ENCODE measurements around the gene PRPSAP2. TPM values are rescaled to one million over a fixed set of nuclear protein-coding genes. Genes with fewer than 3 reads are reported as not detected.

Gene PRPSAP2
- total and polyA plus RNA-seq, 2 donors from 2014 or later, result 30.6 to 32.0 TPM

GRCh38 chr17:18978050-18978449 is 120.1 kb downstream of the PRPSAP2 start:
- Histone ChIP-seq H3K9ac (ENCODE audit: low read length in 3 of 3) (no peak overlapping the region), H3K4me1 (ENCODE audit: control insufficient read depth in 2 of 3, insufficient read depth in 2 of 3, low read depth in 1 of 3, low read length in 3 of 3) (peaks cover 0 to 11% (median 8%) of the 10 kb centered on the region in 3 donors), H3K36me3 (ENCODE audit: control insufficient read depth in 2 of 3, insufficient read depth in 3 of 3, low read length in 3 of 3) (peaks cover 0 to 2% (median 0%) of the 10 kb centered on the region in 3 donors), H3K27ac (ENCODE audit: low read depth in 2 of 2, low read length in 2 of 2) (no peak overlapping the region), H3K4me3 (ENCODE audit: low read length in 3 of 3) (no peak overlapping the region), H3K27me3 (ENCODE audit: control insufficient read depth, insufficient read depth, low read length) (no peaks in the 10 kb centered on the region), H3K9me3 (ENCODE audit: control insufficient read depth in 2 of 3, insufficient read depth in 1 of 3, low read length in 3 of 3) (no peaks in the 10 kb centered on the region)
- FAIRE-seq, result no peak
- DNase-seq, result no peak
- no peak for TF ChIP-seq CTCF (IDR thresholded peaks at IDR 0.05; ENCODE audit: borderline replicate concordance, extremely low read depth, insufficient read depth)
- intact Hi-C loops (cut with DNase I), result no loop called here

GRCh38 chr17:18978655-18979054 is 120.7 kb downstream of the PRPSAP2 start:
- H3K9me3 ChIP-seq (ENCODE audit: control insufficient read depth in 2 of 3, insufficient read depth in 1 of 3, low read length in 3 of 3), result no peaks in the 10 kb centered on the region
- intact Hi-C loops (cut with DNase I), result no loop called here
- H3K9ac ChIP-seq (ENCODE audit: low read length in 3 of 3), result no peak overlapping the region
- no peaks in the 10 kb centered on the region for H3K27me3 ChIP-seq (ENCODE audit: control insufficient read depth, insufficient read depth, low read length)
- H3K27ac ChIP-seq (ENCODE audit: low read depth in 2 of 2, low read length in 2 of 2), result peak overlapping the region in 1 of 2 donors; percentile 55
- H3K4me1 ChIP-seq (ENCODE audit: control insufficient read depth in 2 of 3, insufficient read depth in 2 of 3, low read depth in 1 of 3, low read length in 3 of 3), result peaks cover 0 to 11% (median 8%) of the 10 kb centered on the region in 3 donors
- DNase-seq (no peak), FAIRE-seq (no peak)
- H3K36me3 ChIP-seq (ENCODE audit: control insufficient read depth in 2 of 3, insufficient read depth in 3 of 3, low read length in 3 of 3), result peaks cover 0 to 2% (median 0%) of the 10 kb centered on the region in 3 donors
- TF ChIP-seq CTCF (IDR thresholded peaks at IDR 0.05; ENCODE audit: borderline replicate concordance, extremely low read depth, insufficient read depth), result no peak
- no peak overlapping the region for H3K4me3 ChIP-seq (ENCODE audit: low read length in 3 of 3)

Other genes with a start within 250 kb of the PRPSAP2 start
- gene TBC1D28, start 213.7 kb upstream of the PRPSAP2 start, total RNA-seq, result not detected
- gene TBC1D28, start 213.7 kb upstream of the PRPSAP2 start, polyA plus RNA-seq (ENCODE audit: insufficient read depth, low read depth, low replicate concordance), result not detected
- gene FOXO3B, start 175.8 kb upstream of the PRPSAP2 start, total RNA-seq, result 3.0 TPM
- 0.49 TPM for gene FOXO3B, start 175.8 kb upstream of the PRPSAP2 start, polyA plus RNA-seq (ENCODE audit: insufficient read depth, low read depth, low replicate concordance)
- gene FBXW10, start 114.1 kb upstream of the PRPSAP2 start, total RNA-seq, result not detected
- not detected for gene FBXW10, start 114.1 kb upstream of the PRPSAP2 start, polyA plus RNA-seq (ENCODE audit: insufficient read depth, low read depth, low replicate concordance)
- 35.3 TPM for gene TVP23B, start 76.9 kb upstream of the PRPSAP2 start, total RNA-seq
- gene TVP23B, start 76.9 kb upstream of the PRPSAP2 start, polyA plus RNA-seq (ENCODE audit: insufficient read depth, low read depth, low replicate concordance), result 20.9 TPM
- gene SLC5A10, start 94.0 kb downstream of the PRPSAP2 start, total RNA-seq, result 9.7 TPM
- 16.5 TPM for gene SLC5A10, start 94.0 kb downstream of the PRPSAP2 start, polyA plus RNA-seq (ENCODE audit: insufficient read depth, low read depth, low replicate concordance)
- gene FAM83G, start 146.6 kb downstream of the PRPSAP2 start, total RNA-seq, result 8.0 TPM
- 4.9 TPM for gene FAM83G, start 146.6 kb downstream of the PRPSAP2 start, polyA plus RNA-seq (ENCODE audit: insufficient read depth, low read depth, low replicate concordance)
- gene GRAP, start 188.8 kb downstream of the PRPSAP2 start, total RNA-seq, result 8.4 TPM
- 7.0 TPM for gene GRAP, start 188.8 kb downstream of the PRPSAP2 start, polyA plus RNA-seq (ENCODE audit: insufficient read depth, low read depth, low replicate concordance)